Urinary bladder (tissue), 4 donors: ENCODE results near the gene FRAS1. TPM values are rescaled to one million over a fixed set of nuclear protein-coding genes. Genes with fewer than 3 reads are reported as not detected.
A peak's percentile ranks its signal among the peaks of the same experiment; 100 is the strongest.
"Not testable (repeated sequence)": the region's sequence is repeated elsewhere in the genome, so short reads cannot be mapped to it uniquely, and the experiment has no call there.

Source experiments
- DNase-seq: peaks from one replicate; pipeline ENCODE4 v3.0.0-alpha.2; 2015; ENCODE audit errors: extremely low spot score
- H3K27ac ChIP-seq: one replicate; pipeline ENCODE4 v1.5.1; 2013; ENCODE audit warnings: low read depth, mild to moderate bottlenecking, moderate library complexity
- H3K36me3 ChIP-seq: one replicate; pipeline ENCODE4 v1.6.1; 2013; ENCODE audit warnings: mild to moderate bottlenecking, moderate library complexity; ENCODE audit not compliant: insufficient read depth
- H3K4me1 ChIP-seq: one replicate; pipeline ENCODE4 v1.6.1; 2013; ENCODE audit warnings: mild to moderate bottlenecking, moderate library complexity; ENCODE audit not compliant: insufficient read depth
- H3K4me3 ChIP-seq: one replicate; pipeline ENCODE4 v1.5.1; 2013; ENCODE audit warnings: low read depth, low read length
- WGBS: extraction: QIAGEN DNeasy Blood & Tissue Kit; methylation state at CpG from one replicate; pipeline ENCODE4 v1.1.7; 2013; 5-methylcytosine and 5-hydroxymethylcytosine counted together
- polyA plus RNA-seq: library from polyadenylated mRNA; stranded (reverse); fragments of 200-250 nt; gene quantifications from one replicate; pipeline ENCODE4 v1.2.3, GENCODE V29; 2013
- total RNA-seq: library from RNA; depleted of rRNA; stranded (reverse); fragments of >200 nt; gene quantifications from one replicate; pipeline ENCODE4 v1.2.3, GENCODE V29; 2014
- donor health status: healthy with polysubstance abuse.
- donor health status: healthy.

The FRAS1 gene
- total and polyA plus RNA-seq, 2 donors: 0.27 to 20.5 TPM

- Histone ChIP-seq H3K27ac (no peak overlapping the region), H3K4me3 (no peak overlapping the region), H3K4me1 (no peaks in the 10 kb centered on the region), H3K36me3 (no peaks in the 10 kb centered on the region)
- DNase-seq: no peak
- 97% methylated on average over 2 of the region's 2 CpGs for WGBS
These were observed 256.0 kb downstream of the FRAS1 start for GRCh38 chr4:78312989-78313753.

- no peaks in the 10 kb centered on the region for H3K4me1 ChIP-seq
- H3K4me3 ChIP-seq: no peak overlapping the region
- DNase-seq: no peak
- no peak overlapping the region for H3K27ac ChIP-seq
- no peaks in the 10 kb centered on the region for H3K36me3 ChIP-seq
These were observed 256.6 kb downstream of the FRAS1 start for GRCh38 chr4:78313754-78314120.

GRCh38 chr4:78318126-78318525, 261.0 kb downstream of the FRAS1 start:
- Histone ChIP-seq H3K27ac (no peak overlapping the region), H3K36me3 (no peaks in the 10 kb centered on the region), H3K4me1 (peaks cover 1% of the 10 kb centered on the region), H3K4me3 (no peak overlapping the region)
- 84% methylated on average over 1 of the region's 1 CpG for WGBS
- no peak for DNase-seq

- Histone ChIP-seq H3K27ac (no peak overlapping the region), H3K36me3 (no peaks in the 10 kb centered on the region), H3K4me3 (no peak overlapping the region), H3K4me1 (peaks cover 1% of the 10 kb centered on the region)
- DNase-seq: no peak
- WGBS: 71% methylated on average over 4 of the region's 4 CpGs
These were observed 263.3 kb downstream of the FRAS1 start for GRCh38 chr4:78320349-78320935.

- H3K36me3 ChIP-seq: no peaks in the 10 kb centered on the region
- no peak overlapping the region for H3K4me3 ChIP-seq
- H3K27ac ChIP-seq: no peak overlapping the region
- H3K4me1 ChIP-seq: peaks cover 1% of the 10 kb centered on the region
- WGBS: 94% methylated on average over 5 of the region's 5 CpGs
- no peak for DNase-seq
These were observed 264.9 kb downstream of the FRAS1 start for GRCh38 chr4:78322032-78322431.

- no peak for DNase-seq
- peaks cover 1% of the 10 kb centered on the region for H3K4me1 ChIP-seq
- no peak overlapping the region for H3K4me3 ChIP-seq
- no peak overlapping the region for H3K27ac ChIP-seq
- WGBS: 88% methylated on average over 3 of the region's 3 CpGs
- H3K36me3 ChIP-seq: no peaks in the 10 kb centered on the region
These were observed 266.3 kb downstream of the FRAS1 start for GRCh38 chr4:78323439-78323838.

GRCh38 chr4:78324625-78325024, 267.5 kb downstream of the FRAS1 start:
- Histone ChIP-seq H3K4me3 (no peak overlapping the region), H3K27ac (no peak overlapping the region), H3K4me1 (peaks cover 1% of the 10 kb centered on the region), H3K36me3 (no peaks in the 10 kb centered on the region)
- whole genome bisulfite sequencing: 94% methylated on average over 1 of the region's 1 CpG
- no peak for DNase-seq

- H3K36me3 ChIP-seq: no peaks in the 10 kb centered on the region
- H3K4me3 ChIP-seq: no peak overlapping the region
- 73% methylated on average over 9 of the region's 9 CpGs for WGBS
- no peak overlapping the region for H3K27ac ChIP-seq
- H3K4me1 ChIP-seq: no peaks in the 10 kb centered on the region
- DNase-seq: no peak
These were observed 268.4 kb downstream of the FRAS1 start for GRCh38 chr4:78325271-78326157.

GRCh38 chr4:78328591-78328990, 271.5 kb downstream of the FRAS1 start:
- H3K4me1 ChIP-seq, H3K27ac ChIP-seq, H3K36me3 ChIP-seq, H3K4me3 ChIP-seq, DNase-seq: not testable (repeated sequence)
- 88% methylated on average over 2 of the region's 2 CpGs for WGBS

- no peaks in the 10 kb centered on the region for H3K36me3 ChIP-seq
- WGBS: 90% methylated on average over 2 of the region's 2 CpGs
- H3K4me3 ChIP-seq: no peak overlapping the region
- no peak overlapping the region for H3K27ac ChIP-seq
- no peak for DNase-seq
- no peaks in the 10 kb centered on the region for H3K4me1 ChIP-seq
These were observed 274.1 kb downstream of the FRAS1 start for GRCh38 chr4:78331186-78331585.

- no peaks in the 10 kb centered on the region for H3K4me1 ChIP-seq
These were observed 274.8 kb downstream of the FRAS1 start for GRCh38 chr4:78331965-78332364.

GRCh38 chr4:78332976-78333375, 275.9 kb downstream of the FRAS1 start:
- no peak for DNase-seq

More at GRCh38 chr4:78331965-78332364, 274.8 kb downstream of the FRAS1 start:
- no peaks in the 10 kb centered on the region for H3K36me3 ChIP-seq
- no peak for DNase-seq
- no peak overlapping the region for H3K4me3 ChIP-seq
- no peak overlapping the region for H3K27ac ChIP-seq
- WGBS: 88% methylated on average over 5 of the region's 5 CpGs

GRCh38 chr4:78336093-78336943, 279.2 kb downstream of the FRAS1 start:
- H3K4me3 ChIP-seq: no peak overlapping the region
- no peaks in the 10 kb centered on the region for H3K4me1 ChIP-seq
- peak; percentile 20 for DNase-seq
- no peaks in the 10 kb centered on the region for H3K36me3 ChIP-seq
- no peak overlapping the region for H3K27ac ChIP-seq
- WGBS: 38% methylated on average over 4 of the region's 4 CpGs

More at GRCh38 chr4:78332976-78333375, 275.9 kb downstream of the FRAS1 start:
- 42% methylated on average over 1 of the region's 1 CpG for WGBS
- no peak overlapping the region for H3K27ac ChIP-seq
- H3K4me1 ChIP-seq: no peaks in the 10 kb centered on the region
- H3K4me3 ChIP-seq: no peak overlapping the region
- no peaks in the 10 kb centered on the region for H3K36me3 ChIP-seq
